22Rv1 (cell line): ENCODE results near the gene MGRN1.
"Not testable (repeated sequence)": the region's sequence is repeated elsewhere in the genome, so short reads cannot be mapped to it uniquely, and the experiment has no call there.

Experiments used
- H3K27ac ChIP-seq: fragments of 450-650 bp; 2 replicates; pipeline ENCODE4 v1.5.1; 2017
- CTCF ChIP-seq: fragments of 450-650 bp; IDR thresholded peaks from 2 replicates; pipeline ENCODE4 v1.5.1; 2017; ENCODE audit warnings: mild to moderate bottlenecking
- ZFX ChIP-seq: fragments of 450-650 bp; IDR thresholded peaks from 2 replicates; pipeline ENCODE4 v1.6.1; 2017; ENCODE audit warnings: antibody characterized with exemption, borderline replicate concordance

MGRN1 gene

GRCh38 chr16:4734730-4735535 is 110.3 kb downstream of the MGRN1 start:
- TF ChIP-seq ZFX, result no peak
- no peak for TF ChIP-seq CTCF
- H3K27ac ChIP-seq, result peak overlapping the region; percentile 86

DNA sequence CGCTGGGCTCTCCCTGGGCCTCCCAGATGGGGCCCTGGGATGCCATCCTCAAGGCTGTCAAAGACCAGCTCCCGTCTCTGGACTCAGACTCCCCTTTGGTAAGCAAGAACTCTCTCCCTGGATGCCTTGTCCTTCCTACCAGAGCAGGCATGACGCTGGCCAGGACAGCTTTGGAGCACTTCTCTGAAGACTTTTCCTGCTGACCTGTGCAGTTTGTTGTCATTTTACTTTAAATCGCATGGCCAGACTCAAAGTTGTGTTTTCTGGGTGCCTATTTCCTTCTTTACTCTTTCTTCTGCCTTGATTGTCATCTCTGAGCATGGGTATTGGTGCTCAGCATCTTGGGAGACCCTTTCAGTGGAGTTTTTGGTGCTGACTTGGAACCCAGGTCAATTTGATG is 111.9 kb downstream of the MGRN1 start:
- TF ChIP-seq ZFX, result no peak
- TF ChIP-seq CTCF, result no peak

GRCh38 chr16:4737545-4737944 is 112.9 kb downstream of the MGRN1 start:
- H3K27ac ChIP-seq, result no peak overlapping the region
- TF ChIP-seq CTCF, result no peak
- TF ChIP-seq ZFX, result no peak

More for the DNA sequence above, 111.9 kb downstream of the MGRN1 start:
- H3K27ac ChIP-seq, result no peak overlapping the region

- H3K27ac ChIP-seq, result not testable (repeated sequence)
Measured at GRCh38 chr16:4738370-4738769, 113.7 kb downstream of the MGRN1 start.
